Astrocyte (in vitro differentiated cells and primary cell): Measurements from ENCODE around the gene TPRX1.

Source experiments
- CTCF ChIP-seq: IDR thresholded peaks from 2 replicates; pipeline ENCODE4 v1.5.1; 2011; ENCODE audit warnings: low read depth, mild to moderate bottlenecking, inconsistent platforms, low read length, moderate library complexity; ENCODE audit not compliant: insufficient read depth
- EZH2 ChIP-seq: IDR thresholded peaks from 2 replicates; pipeline ENCODE4 v1.6.1; 2012; ENCODE audit warnings: mild to moderate bottlenecking, low read length, inconsistent platforms; ENCODE audit not compliant: insufficient read depth

DNA sequence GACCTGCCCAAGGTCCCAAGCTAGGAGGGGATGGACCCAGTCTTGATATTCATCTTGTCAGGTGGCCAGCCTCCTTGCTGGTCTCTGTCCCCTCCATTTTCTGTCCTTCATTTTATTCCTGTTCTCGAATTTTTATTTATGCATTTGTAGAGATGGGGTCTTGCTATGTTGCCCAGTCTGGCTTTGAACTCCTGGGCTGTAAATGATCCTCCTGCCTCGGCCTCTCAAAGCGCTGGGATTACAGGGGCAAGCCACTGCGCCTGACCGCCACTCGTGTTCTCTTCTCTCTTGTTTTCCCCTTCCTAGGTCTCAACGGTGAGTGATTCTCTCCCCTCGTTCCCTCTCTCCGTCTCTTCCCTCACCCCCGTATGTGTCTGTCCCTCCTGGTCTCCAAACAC, 44.1 kb upstream of the TPRX1 start:
- TF ChIP-seq CTCF (no peak), EZH2 (no peak)
